Measurements from ENCODE around the gene NDUFA8.
"Not testable (repeated sequence)": the region's sequence is repeated elsewhere in the genome, so short reads cannot be mapped to it uniquely, and the experiment has no call there.

Gene NDUFA8

DNA sequence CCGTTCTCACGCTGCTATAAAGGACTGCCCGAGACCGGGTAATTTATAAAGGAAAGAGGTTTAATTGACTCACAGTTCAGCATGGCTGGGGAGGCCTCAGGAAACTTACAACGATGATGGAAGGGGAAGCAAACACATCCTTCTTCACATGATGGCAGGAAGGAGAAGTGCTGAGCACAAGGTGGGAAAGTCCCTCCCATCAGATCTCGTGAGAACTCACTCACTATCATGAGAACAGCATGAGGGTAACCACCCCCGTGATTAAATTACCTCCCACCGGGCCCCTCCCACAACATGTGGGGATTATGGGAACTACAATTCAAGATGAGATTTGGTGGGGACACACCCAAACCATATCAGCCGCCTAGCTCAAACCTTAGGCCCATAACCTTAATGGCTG is 42.3 kb downstream of the NDUFA8 start:
- H3K9me3 Mint-ChIP-seq; DNase-seq (ENCODE audit: low spot score in 2 of 2); H3K27ac Mint-ChIP-seq; H3K4me3 Mint-ChIP-seq; H3K36me3 Mint-ChIP-seq; H3K4me1 Mint-ChIP-seq: not testable (repeated sequence)
- peak; percentile 34 for ATAC-seq (ENCODE audit: low read depth)
- peaks cover 13% of the 10 kb centered on the region for H3K27me3 Mint-ChIP-seq

DNA sequence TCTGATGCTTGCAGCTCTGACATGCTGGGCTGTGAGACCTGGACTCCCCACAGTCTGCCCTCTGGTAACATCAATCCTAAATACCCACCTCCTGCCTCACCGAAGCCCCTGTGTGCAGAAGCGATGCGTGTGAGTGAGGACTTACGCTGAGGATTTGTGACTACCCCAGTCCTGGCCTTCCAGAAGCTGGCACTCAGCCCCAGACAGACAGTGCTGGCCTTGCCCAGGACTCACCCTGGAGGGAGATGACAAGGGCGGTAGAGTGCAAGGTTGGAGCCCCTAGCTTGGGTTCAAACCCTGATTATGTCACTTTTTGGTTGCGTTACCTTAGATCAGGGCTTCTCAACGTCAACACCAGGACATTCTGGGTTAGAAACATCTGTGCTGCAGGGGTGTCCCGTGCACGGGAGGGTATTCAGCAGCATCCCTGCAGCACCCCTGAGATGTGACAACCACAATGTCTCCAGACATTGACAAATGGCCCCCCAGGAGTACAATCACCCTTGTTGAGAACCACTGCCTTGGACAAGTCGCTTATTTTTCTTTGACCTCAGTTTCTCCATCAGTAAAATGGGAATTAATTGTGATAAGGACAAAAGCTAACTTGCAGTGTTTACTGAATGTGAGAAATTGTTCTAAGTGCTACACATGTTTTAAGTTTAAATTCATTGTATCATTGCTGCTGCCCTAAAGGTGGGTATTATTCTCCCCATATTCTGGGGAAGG is 43.0 kb downstream of the NDUFA8 start:
- Mint-ChIP-seq H3K36me3 (no peaks in the 10 kb centered on the region), H3K27ac (no peak overlapping the region), H3K9me3 (no peaks in the 10 kb centered on the region), H3K4me3 (no peak overlapping the region), H3K4me1 (no peaks in the 10 kb centered on the region), H3K27me3 (peaks cover 14% of the 10 kb centered on the region)
- no peak for ATAC-seq (ENCODE audit: low read depth)
- DNase-seq (ENCODE audit: low spot score in 2 of 2): no peak

DNA sequence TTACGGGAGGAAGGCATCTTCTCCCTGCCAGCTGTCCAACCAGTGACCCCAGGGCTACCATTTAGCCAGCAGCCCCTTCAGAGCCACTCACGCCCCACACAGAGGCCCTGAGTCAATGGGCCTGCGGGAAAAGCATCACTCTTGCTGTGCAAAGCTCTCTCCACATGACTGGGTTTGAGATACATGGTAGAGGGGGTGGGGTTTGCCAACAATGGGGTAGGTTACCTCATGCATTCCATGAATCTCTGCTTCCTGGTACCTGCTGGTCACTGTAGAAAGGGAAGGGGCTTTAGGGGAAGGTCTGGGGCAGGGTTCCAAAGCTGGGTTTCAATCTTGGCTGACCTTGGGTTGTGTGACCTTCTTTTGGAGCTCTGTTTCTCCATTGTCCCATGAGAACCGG is 43.5 kb downstream of the NDUFA8 start:
- H3K9me3 Mint-ChIP-seq: no peaks in the 10 kb centered on the region
- ATAC-seq (ENCODE audit: low read depth) (no peak), DNase-seq (ENCODE audit: low spot score in 2 of 2) (no peak)
- no peaks in the 10 kb centered on the region for H3K36me3 Mint-ChIP-seq
- H3K4me1 Mint-ChIP-seq: no peaks in the 10 kb centered on the region
- no peak overlapping the region for H3K27ac Mint-ChIP-seq
- no peak overlapping the region for H3K4me3 Mint-ChIP-seq
- peaks cover 14% of the 10 kb centered on the region for H3K27me3 Mint-ChIP-seq

DNA sequence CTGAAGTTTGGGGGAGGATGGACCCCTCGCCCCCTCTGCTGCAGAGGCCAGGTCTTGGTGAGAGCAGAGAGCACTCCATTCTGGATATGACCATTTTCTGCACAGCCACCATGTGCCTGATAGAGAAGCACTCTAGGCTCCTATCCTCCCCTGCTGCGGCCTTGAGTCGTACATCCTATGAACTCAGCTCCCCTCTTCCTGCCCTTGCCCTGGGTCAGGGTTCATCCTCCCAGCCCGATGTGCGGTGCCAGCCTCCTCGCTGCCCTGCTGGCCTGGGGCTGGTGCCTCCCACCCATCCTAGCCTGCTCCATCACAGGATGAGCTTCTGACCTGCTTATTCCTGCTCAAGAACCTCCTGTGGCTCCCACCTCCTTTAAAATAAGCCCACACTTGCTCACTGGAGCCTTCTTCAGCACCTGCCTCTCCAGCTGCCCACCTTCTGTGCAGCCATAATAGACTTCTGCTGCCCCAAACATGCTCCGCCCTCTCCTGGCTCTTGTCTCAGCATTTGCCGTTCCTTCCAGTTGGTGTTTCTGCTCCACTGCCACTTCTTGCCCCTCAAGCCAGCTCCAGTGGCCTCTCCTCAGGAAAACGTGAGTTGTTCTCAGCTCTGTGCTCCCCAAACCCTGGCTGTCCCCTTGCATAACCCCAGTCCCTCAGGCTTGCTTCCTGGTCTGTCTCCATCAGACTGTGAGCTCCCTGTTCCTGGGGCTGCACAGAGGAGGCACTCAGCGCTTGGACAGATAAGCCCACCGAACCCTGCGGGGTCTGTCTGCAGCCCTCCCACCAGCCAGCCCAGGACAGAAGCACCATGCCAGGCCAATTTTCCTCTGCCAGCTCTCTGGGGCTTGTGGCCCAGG is 44.2 kb downstream of the NDUFA8 start:
- Mint-ChIP-seq H3K27ac (no peak overlapping the region), H3K36me3 (no peaks in the 10 kb centered on the region), H3K27me3 (peaks cover 16% of the 10 kb centered on the region), H3K4me3 (no peak overlapping the region), H3K9me3 (no peaks in the 10 kb centered on the region), H3K4me1 (no peaks in the 10 kb centered on the region)
- ATAC-seq (ENCODE audit: low read depth): no peak
- DNase-seq (ENCODE audit: low spot score in 2 of 2): no peak

DNA sequence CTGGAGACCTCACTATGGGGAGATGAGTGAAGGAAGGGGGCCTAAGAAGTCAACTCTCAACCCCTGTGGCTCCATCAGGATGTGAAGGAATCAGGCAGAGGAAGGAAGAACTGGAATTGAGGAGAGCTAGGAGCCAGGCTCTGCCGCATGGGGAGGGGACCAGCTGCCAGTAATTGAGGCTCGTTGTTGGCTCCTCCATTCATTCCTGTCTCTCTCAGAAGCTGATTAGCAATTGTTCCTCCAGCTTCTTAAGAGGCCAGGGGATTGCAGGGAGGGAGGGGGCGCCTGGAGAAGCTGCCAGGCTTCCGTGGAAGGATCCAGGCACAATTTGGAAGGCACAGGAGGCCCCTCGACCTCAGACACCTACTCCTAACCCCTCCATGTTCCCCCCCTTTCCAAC is 46.0 kb downstream of the NDUFA8 start:
- no peak overlapping the region for H3K27ac Mint-ChIP-seq
- DNase-seq (ENCODE audit: low spot score in 2 of 2) (no peak), ATAC-seq (ENCODE audit: low read depth) (no peak)
- no peaks in the 10 kb centered on the region for H3K36me3 Mint-ChIP-seq
- peaks cover 20% of the 10 kb centered on the region for H3K27me3 Mint-ChIP-seq
- H3K4me1 Mint-ChIP-seq: no peaks in the 10 kb centered on the region
- no peak overlapping the region for H3K4me3 Mint-ChIP-seq
- no peaks in the 10 kb centered on the region for H3K9me3 Mint-ChIP-seq

DNA sequence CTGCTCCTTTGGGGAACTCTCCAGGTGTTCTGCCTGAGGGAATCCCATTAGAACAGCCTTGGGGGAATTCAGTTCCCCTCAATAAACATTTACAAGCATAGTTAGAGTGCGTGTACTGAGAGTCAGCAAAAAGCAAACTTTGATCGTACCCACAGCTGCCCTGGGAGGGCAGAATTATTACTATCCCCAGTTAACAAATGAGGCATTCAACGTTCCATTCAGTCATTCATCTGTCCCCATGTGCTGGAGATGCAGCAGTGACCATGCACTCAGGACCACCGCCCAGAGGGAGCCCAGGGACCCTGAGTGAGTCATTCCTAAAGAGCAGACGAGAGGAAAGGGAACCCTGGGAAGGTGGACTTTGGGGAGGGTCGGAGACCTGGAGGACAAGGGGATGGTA is 47.3 kb downstream of the NDUFA8 start:
- Mint-ChIP-seq H3K4me1 (no peaks in the 10 kb centered on the region), H3K27me3 (peaks cover 20% of the 10 kb centered on the region), H3K36me3 (no peaks in the 10 kb centered on the region), H3K9me3 (no peaks in the 10 kb centered on the region), H3K27ac (no peak overlapping the region), H3K4me3 (no peak overlapping the region)
- ATAC-seq (ENCODE audit: low read depth) (no peak), DNase-seq (ENCODE audit: low spot score in 2 of 2) (no peak)

DNA sequence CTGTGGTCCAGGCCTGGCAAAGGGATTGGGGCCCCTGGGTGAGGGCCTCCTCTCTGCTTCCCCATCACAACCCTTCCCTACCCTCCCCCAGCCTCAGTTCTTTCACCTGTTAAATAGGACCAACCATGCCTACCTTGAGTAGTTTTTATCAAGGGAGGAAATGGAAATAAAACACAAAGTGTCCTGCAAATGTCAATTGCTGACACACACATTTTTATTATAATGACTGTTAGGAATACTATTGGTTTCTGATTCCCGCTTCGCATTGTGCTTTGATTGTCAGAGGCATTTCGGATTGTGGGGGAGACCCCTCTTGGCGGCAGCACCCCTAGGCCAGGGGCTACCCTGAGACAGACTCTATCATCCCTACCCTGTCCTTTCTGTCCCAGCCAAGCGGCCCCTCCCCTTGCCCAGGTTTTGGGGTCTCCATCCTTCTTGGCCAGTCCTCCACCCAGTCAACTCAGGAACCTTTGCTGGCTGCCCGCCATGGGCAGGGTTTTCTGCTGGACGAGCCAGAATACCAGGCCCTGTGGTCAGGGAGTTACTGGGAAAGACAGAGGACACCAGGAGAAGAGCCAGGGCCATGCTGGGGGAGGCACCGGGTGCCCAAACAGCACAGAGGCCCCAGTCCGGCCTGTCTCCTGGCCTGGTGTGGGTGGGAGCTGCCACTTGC is 48.0 kb downstream of the NDUFA8 start:
- no peak for ATAC-seq (ENCODE audit: low read depth)
- Mint-ChIP-seq H3K27ac (no peak overlapping the region), H3K27me3 (peaks cover 20% of the 10 kb centered on the region), H3K4me3 (no peak overlapping the region), H3K9me3 (no peaks in the 10 kb centered on the region), H3K36me3 (no peaks in the 10 kb centered on the region), H3K4me1 (no peaks in the 10 kb centered on the region)
- no peak for DNase-seq (ENCODE audit: low spot score in 2 of 2)

DNA sequence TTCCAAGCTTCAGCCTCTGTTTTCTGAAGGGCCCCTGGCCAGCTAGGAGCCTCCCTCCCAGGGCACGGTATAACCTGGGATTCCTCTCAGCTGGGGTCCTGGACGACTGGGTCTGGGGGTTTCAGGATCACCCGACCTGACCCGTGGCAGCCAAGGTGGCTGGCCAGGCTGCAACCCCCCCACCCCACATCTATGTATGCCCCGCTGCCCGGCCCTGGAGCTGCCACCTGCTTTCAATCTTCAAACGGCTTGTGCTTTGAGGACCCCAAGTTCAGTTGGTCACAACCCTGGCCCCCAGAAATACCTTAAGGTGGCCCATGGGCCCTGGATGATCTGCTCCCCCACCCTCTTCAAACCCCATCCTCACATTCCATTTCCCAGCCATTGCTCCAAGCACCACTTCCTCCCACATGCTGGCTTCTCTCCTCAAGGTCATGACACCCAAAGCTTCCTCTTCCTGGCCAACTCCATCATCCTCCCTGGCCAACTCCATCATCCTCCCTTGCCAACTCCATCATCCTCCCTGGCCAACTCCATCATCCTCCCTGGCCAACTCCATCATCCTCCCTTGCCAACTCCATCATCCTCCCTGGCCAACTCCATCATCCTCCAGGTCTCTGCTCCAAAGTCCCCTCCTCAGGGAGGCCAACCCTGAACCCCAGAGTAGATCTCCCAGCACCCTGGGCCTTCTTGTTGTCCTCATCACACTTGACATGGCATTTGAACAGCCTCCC is 49.3 kb downstream of the NDUFA8 start:
- Mint-ChIP-seq H3K27me3 (peaks cover 17% of the 10 kb centered on the region), H3K4me3 (no peak overlapping the region), H3K27ac (no peak overlapping the region), H3K36me3 (no peaks in the 10 kb centered on the region), H3K9me3 (no peaks in the 10 kb centered on the region), H3K4me1 (no peaks in the 10 kb centered on the region)
- ATAC-seq (ENCODE audit: low read depth) (no peak), DNase-seq (ENCODE audit: low spot score in 2 of 2) (no peak)

DNA sequence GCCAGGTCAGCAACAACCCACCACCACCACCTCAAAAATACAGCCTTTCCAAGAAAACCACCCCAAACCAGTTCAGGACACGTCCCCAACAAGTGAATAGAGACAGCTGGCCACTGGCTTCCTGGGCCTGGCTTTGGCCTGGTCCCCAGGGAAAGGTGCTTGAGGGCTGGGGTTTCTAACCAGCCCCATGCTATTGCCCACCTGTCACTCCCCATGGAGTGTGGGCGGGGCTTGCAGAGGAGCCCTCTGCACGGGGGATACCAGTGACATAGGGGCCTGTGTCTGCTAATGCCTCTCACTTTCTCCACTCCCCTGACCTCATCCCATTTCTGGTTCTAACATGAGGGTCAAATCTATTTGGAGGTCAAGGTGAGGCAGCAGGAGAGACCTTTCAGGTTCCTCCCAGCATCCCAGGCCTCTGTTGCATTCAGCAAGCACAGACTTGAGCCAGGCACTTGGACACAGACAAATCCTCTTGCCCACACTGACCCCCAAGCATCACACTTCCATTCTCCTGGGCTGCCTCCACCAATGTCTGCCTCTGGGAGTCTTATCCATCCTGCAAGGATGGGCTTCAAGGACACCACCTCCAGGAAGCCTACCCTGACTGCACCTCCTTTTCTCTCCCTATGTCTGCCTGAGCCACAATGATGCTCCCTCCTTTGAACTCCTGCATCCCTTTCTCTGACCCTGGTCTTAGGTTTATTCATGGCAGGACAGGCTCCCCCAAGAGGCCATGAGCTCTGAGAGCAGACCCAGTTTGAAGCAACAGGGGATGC is 50.4 kb downstream of the NDUFA8 start:
- Mint-ChIP-seq H3K27ac (no peak overlapping the region), H3K36me3 (no peaks in the 10 kb centered on the region)

DNA sequence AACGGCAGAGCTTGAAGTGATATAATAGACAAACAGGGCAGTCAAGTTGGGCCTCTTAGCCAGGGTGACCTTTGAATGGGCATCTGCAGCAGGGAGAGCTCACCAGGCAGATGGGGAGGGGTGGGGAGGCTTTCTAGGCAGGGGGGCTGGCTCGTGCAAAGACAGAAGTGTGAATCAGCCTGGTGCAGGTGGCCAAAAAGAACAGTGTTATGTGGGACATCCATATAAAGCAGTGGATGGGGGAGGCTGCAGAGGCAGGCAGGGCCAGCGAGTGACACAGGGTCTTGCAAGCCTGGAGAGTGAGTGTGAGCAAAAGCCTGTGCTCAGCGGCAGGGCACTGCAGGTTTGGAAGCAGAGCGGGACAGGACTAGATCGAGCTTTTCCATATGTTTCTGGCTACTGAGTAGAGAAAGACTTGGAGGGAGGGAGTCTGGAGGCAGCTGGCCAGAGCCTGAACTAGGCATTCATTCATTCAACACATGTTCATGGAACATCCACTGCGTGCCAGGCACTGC is 52.2 kb downstream of the NDUFA8 start:
- Mint-ChIP-seq H3K27ac (no peak overlapping the region), H3K9me3 (peaks cover 7% of the 10 kb centered on the region), H3K36me3 (peaks cover 2% of the 10 kb centered on the region), H3K4me1 (no peaks in the 10 kb centered on the region), H3K4me3 (no peak overlapping the region), H3K27me3 (peaks cover 8% of the 10 kb centered on the region)
- no peak for DNase-seq (ENCODE audit: low spot score in 2 of 2)
- no peak for ATAC-seq (ENCODE audit: low read depth)

More for the DNA sequence above, 50.4 kb downstream of the NDUFA8 start:
- no peak overlapping the region for H3K4me3 Mint-ChIP-seq
- DNase-seq (ENCODE audit: low spot score in 2 of 2) (no peak), ATAC-seq (ENCODE audit: low read depth) (no peak)
- peaks cover 14% of the 10 kb centered on the region for H3K27me3 Mint-ChIP-seq
- H3K9me3 Mint-ChIP-seq: peaks cover 2% of the 10 kb centered on the region
- H3K4me1 Mint-ChIP-seq: no peaks in the 10 kb centered on the region

DNA sequence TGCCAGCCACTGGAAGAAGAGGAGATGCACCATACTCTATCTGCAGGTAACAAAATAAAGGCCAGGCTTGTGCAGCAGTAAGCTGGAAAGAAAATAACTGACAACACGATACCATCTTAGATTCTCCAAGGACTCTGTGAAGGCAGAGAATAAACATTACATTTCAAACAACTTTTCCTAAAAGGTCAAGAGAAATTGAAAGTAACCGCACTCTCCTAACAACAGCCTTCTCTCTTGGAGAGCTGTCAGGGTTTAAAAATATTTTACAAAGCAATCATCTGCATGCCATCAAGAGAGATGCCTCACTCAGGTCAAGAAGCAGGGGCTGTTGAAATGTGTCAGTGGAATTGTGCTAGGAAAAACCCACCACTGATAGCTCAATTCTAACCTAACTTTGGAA is 53.0 kb downstream of the NDUFA8 start:
- Mint-ChIP-seq H3K9me3 (peaks cover 7% of the 10 kb centered on the region), H3K27me3 (peaks cover 6% of the 10 kb centered on the region), H3K36me3 (peaks cover 2% of the 10 kb centered on the region), H3K4me3 (no peak overlapping the region), H3K4me1 (no peaks in the 10 kb centered on the region), H3K27ac (no peak overlapping the region)
- ATAC-seq (ENCODE audit: low read depth) (no peak), DNase-seq (ENCODE audit: low spot score in 2 of 2) (no peak)

DNA sequence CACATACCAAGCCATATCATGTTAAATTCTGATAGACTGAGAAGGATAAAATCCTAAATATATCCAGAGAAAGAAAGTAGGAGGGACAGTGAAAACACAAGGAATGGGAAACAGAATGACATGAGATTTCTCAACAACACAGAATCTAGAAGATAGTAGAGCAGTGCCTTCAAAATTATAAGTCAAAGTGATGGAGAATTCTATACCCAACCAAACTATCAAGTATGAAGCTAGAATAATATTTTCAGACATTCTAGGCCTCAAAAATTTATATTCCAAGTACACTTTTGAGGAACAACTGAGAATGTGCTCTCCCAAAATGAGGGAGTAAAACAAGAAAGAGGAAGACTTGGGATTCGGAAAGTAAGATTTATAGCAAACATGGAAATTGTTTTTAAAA is 55.6 kb downstream of the NDUFA8 start:
- H3K9me3 Mint-ChIP-seq: peaks cover 7% of the 10 kb centered on the region
- ATAC-seq (ENCODE audit: low read depth) (no peak), DNase-seq (ENCODE audit: low spot score in 2 of 2) (no peak)
- H3K4me3 Mint-ChIP-seq: no peak overlapping the region
- peaks cover 1% of the 10 kb centered on the region for H3K27me3 Mint-ChIP-seq
- peaks cover 6% of the 10 kb centered on the region for H3K4me1 Mint-ChIP-seq
- no peak overlapping the region for H3K27ac Mint-ChIP-seq
- peaks cover 2% of the 10 kb centered on the region for H3K36me3 Mint-ChIP-seq

DNA sequence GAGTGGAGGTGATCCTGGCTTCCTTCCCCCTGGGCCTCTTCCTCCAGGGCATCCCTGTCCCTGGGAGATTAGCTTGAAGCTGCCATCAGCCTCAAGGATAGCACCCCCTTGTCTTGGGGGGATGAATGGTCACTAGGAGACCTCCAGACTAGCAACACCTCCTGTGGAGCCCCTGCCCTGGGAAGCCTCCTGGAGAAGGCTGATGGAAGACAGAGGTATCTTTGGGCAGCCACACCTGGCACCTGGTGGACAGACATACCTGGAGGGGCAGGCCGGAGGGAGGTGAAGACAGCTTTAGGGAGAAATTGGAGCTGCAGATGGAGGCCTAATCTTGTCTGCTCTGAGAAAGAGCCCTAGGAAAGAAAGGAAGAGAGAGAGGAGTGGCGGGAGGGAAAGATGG is 57.4 kb downstream of the NDUFA8 start:
- Mint-ChIP-seq H3K4me1 (peaks cover 6% of the 10 kb centered on the region), H3K9me3 (peaks cover 7% of the 10 kb centered on the region), H3K27ac (no peak overlapping the region), H3K4me3 (no peak overlapping the region), H3K36me3 (peaks cover 2% of the 10 kb centered on the region), H3K27me3 (peaks cover 1% of the 10 kb centered on the region)
- DNase-seq (ENCODE audit: low spot score in 2 of 2): no peak
- ATAC-seq (ENCODE audit: low read depth): no peak
